HG02642 (cell line): ENCODE data around the gene CAPN15.
"Not testable (repeated sequence)": the region's sequence is repeated elsewhere in the genome, so short reads cannot be mapped to it uniquely, and the experiment has no call there.

ENCODE experiments used
- ATAC-seq: cut with Tn5 transposase; IDR thresholded peaks from one replicate; pipeline ENCODE4 v1.9.1; 2021; ENCODE audit warnings: mild to moderate bottlenecking; ENCODE audit not compliant: unreplicated experiment, poor library complexity

Gene CAPN15

GRCh38 chr16:527015-527903, at the start of gene CAPN15:
CAPN15 (plus strand) TSS chr16:527712; CDS start chr16:546839, 19,127 bp downstream.
- peak; percentile 74 for ATAC-seq

- not testable (repeated sequence) for ATAC-seq
Observed at GRCh38 chr16:478287-478686, 49.2 kb upstream of the CAPN15 start.

GRCh38 chr16:482468-483185, 44.9 kb upstream of the CAPN15 start:
- ATAC-seq, result no peak

GRCh38 chr16:483341-484075, 44.0 kb upstream of the CAPN15 start:
- ATAC-seq, result no peak

GRCh38 chr16:489606-490005, 37.9 kb upstream of the CAPN15 start:
- no peak for ATAC-seq

- no peak for ATAC-seq
Observed at GRCh38 chr16:490768-491167, 36.7 kb upstream of the CAPN15 start.

GRCh38 chr16:491220-491919, 36.1 kb upstream of the CAPN15 start:
- ATAC-seq, result no peak

GRCh38 chr16:492211-492875, 35.2 kb upstream of the CAPN15 start:
- ATAC-seq, result no peak

- not testable (repeated sequence) for ATAC-seq
Observed at GRCh38 chr16:494676-495075, 32.8 kb upstream of the CAPN15 start.

- ATAC-seq, result no peak
Observed at GRCh38 chr16:495127-495748, 32.3 kb upstream of the CAPN15 start.

GRCh38 chr16:496097-496886, 31.2 kb upstream of the CAPN15 start:
- ATAC-seq, result no peak

- ATAC-seq, result no peak
Observed at GRCh38 chr16:497258-497657, 30.3 kb upstream of the CAPN15 start.

- no peak for ATAC-seq
Observed at GRCh38 chr16:499924-500323, 27.6 kb upstream of the CAPN15 start.

GRCh38 chr16:500709-501108, 26.8 kb upstream of the CAPN15 start:
- ATAC-seq, result no peak

GRCh38 chr16:502179-502943, 25.2 kb upstream of the CAPN15 start:
- no peak for ATAC-seq

GRCh38 chr16:503150-504071, 24.1 kb upstream of the CAPN15 start:
- no peak for ATAC-seq
